SH-SY5Y (cell line): ENCODE results near the gene CCDC88A.

Experiments
- GATA2 ChIP-seq: IDR thresholded peaks from 2 replicates; pipeline ENCODE4 v1.6.1; 2011; ENCODE audit warnings: mild to moderate bottlenecking, low read depth, low read length
- GATA3 ChIP-seq: IDR thresholded peaks from 2 replicates; pipeline ENCODE4 v1.6.1; 2011; ENCODE audit warnings: low read depth, mild to moderate bottlenecking, low read length, moderate library complexity

- TF ChIP-seq GATA2 (no peak), GATA3 (no peak)
Measured at GRCh38 chr2:55269645-55269990, 150.0 kb downstream of the CCDC88A start.
